ENCODE measurements around the gene ZBTB45.

The ZBTB45 gene

GRCh38 chr19:58516964-58517833, 2.4 kb downstream of the ZBTB45 start:
- no peak for DNase-seq
- Histone ChIP-seq H3K4me3 (ENCODE audit: low read depth, low read length) (no peak overlapping the region), H3K27me3 (replicated peaks) (no peaks in the 10 kb centered on the region), H3K27ac (no peak overlapping the region), H3K36me3 (replicated peaks) (peaks cover 15% of the 10 kb centered on the region)
- TF ChIP-seq CTCF (IDR thresholded peaks at IDR 0.05; ENCODE audit: low read depth, low read length, missing control alignments), result no peak
- in situ Hi-C loops (cut with HindIII; ENCODE audit: low pct_ligation_motif_present, low sequenced_read_pairs), result no loop called here

- in situ Hi-C loops (cut with HindIII; ENCODE audit: low pct_ligation_motif_present, low sequenced_read_pairs), result no loop called here
- Histone ChIP-seq H3K36me3 (replicated peaks) (peaks cover 15% of the 10 kb centered on the region), H3K27ac (no peak overlapping the region), H3K27me3 (replicated peaks) (no peaks in the 10 kb centered on the region), H3K4me3 (ENCODE audit: low read depth, low read length) (no peak overlapping the region)
- no peak for TF ChIP-seq CTCF (IDR thresholded peaks at IDR 0.05; ENCODE audit: low read depth, low read length, missing control alignments)
- DNase-seq, result no peak
Measured at GRCh38 chr19:58516246-58516836, 3.3 kb downstream of the ZBTB45 start.

GRCh38 chr19:58515259-58515658, 4.4 kb downstream of the ZBTB45 start:
- in situ Hi-C loops (cut with HindIII; ENCODE audit: low pct_ligation_motif_present, low sequenced_read_pairs), result no loop called here
- no peak for TF ChIP-seq CTCF (IDR thresholded peaks at IDR 0.05; ENCODE audit: low read depth, low read length, missing control alignments)
- no peak overlapping the region for H3K4me3 ChIP-seq (ENCODE audit: low read depth, low read length)
- no peak for DNase-seq
- no peak overlapping the region for H3K27ac ChIP-seq
- no peaks in the 10 kb centered on the region for H3K27me3 ChIP-seq (replicated peaks)
- peaks cover 15% of the 10 kb centered on the region for H3K36me3 ChIP-seq (replicated peaks)

GRCh38 chr19:58514564-58515022, 5.0 kb downstream of the ZBTB45 start:
- Histone ChIP-seq H3K27me3 (replicated peaks) (no peaks in the 10 kb centered on the region), H3K4me3 (ENCODE audit: low read depth, low read length) (peak overlapping the region; percentile 56), H3K36me3 (replicated peaks) (peaks cover 15% of the 10 kb centered on the region), H3K27ac (no peak overlapping the region)
- in situ Hi-C loops (cut with HindIII; ENCODE audit: low pct_ligation_motif_present, low sequenced_read_pairs), result no loop called here
- no peak for DNase-seq
- TF ChIP-seq CTCF (IDR thresholded peaks at IDR 0.05; ENCODE audit: low read depth, low read length, missing control alignments), result no peak

GRCh38 chr19:58513694-58514563, 5.7 kb downstream of the ZBTB45 start:
- in situ Hi-C loops (cut with HindIII; ENCODE audit: low pct_ligation_motif_present, low sequenced_read_pairs), result no loop called here
- H3K27ac ChIP-seq, result no peak overlapping the region
- peak; percentile 54 for TF ChIP-seq CTCF (IDR thresholded peaks at IDR 0.05; ENCODE audit: low read depth, low read length, missing control alignments)
- peaks cover 15% of the 10 kb centered on the region for H3K36me3 ChIP-seq (replicated peaks)
- H3K4me3 ChIP-seq (ENCODE audit: low read depth, low read length), result peak overlapping the region; percentile 56
- DNase-seq, result peak; percentile 62
- H3K27me3 ChIP-seq (replicated peaks), result no peaks in the 10 kb centered on the region
